Pulmonary artery endothelial cell (primary cell): ENCODE measurements around the gene LDB3. TPM values are rescaled to one million over a fixed set of nuclear protein-coding genes. Genes with fewer than 3 reads are reported as not detected.
A peak's percentile ranks its signal among the peaks of the same experiment; 100 is the strongest.

ENCODE experiments used
- DNase-seq: peaks from one replicate; pipeline ENCODE4 v3.0.0-alpha.2; 2011; ENCODE audit warnings: low read depth, low spot score
- total RNA-seq: library from RNA; depleted of rRNA; stranded (reverse); fragments of >200 nt; gene quantifications from 2 replicates; pipeline ENCODE4 v1.2.3, GENCODE V29; 2014

The LDB3 gene
- total RNA-seq, 1 donor from 2014 or later = not detected

DNA sequence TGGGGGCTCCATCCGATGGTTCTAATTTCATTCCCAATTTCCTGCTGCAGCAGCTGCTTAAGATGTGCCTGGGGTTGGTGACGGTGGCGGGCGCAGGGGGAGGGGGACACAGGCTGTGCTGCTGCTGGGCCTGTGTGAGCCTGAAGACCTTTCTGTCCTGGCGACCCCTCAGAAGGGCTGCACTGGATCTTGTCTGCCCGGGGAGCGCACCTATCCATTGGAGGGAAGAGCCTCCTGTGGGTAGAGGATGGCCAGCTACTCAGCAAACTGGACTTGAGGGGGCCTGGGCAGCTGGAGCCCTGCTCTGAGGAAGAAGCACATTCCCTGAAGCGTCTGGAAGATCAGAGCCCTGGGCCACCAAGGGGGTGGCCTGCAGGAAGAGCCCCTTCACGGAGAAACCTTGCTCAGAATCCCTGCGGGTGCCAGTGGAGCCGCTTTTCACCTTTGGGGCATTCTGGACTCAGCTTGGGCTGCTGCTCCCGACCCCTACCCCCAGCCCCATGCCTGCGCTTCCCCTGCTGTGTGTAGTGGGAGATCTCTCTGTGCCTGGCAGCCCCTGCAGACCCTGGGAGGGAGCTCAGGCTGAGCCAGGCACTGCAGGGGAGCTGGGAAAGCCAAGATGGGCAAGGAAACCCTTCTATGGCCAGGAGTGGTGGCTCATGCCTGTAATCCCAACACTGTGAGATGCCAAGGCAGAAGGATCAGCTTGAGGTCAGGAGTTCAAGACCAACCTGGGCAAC lies 17.8 kb downstream of the LDB3 start:
- no peak for DNase-seq

DNA sequence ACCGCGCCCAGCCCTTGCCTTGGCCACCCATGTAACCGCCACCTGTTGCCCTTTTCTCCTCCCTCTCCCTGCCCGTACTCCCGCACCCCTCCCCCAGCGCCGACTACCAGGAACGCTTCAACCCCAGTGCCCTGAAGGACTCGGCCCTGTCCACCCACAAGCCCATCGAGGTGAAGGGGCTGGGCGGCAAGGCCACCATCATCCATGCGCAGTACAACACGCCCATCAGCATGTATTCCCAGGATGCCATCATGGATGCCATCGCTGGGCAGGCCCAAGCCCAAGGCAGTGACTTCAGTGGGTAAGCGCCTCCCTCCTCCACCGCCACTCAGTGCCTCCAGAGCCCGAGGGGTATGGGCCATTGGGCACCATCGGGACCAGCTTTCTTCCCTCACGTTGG lies 18.7 kb downstream of the LDB3 start:
- DNase-seq = no peak

DNA sequence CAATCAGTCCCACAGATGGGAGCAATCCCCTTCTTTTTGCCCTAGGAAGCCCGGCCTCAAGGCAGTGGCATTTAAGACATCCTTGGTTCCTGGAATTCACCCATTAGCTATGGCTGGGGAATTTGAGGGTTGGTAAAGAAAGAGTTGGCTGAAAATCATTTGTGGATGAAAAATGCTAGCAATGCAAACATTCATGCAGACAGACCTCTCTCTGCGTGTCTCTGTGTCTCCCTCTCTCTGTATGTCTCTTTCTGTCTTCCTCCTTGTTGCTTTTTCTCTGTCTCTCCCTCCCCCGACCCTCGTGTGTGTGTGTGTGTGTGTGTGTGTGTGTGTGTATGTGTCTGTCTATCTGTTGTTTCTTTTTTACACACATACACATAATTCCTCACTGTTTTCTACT lies 19.4 kb downstream of the LDB3 start:
- DNase-seq = no peak

DNA sequence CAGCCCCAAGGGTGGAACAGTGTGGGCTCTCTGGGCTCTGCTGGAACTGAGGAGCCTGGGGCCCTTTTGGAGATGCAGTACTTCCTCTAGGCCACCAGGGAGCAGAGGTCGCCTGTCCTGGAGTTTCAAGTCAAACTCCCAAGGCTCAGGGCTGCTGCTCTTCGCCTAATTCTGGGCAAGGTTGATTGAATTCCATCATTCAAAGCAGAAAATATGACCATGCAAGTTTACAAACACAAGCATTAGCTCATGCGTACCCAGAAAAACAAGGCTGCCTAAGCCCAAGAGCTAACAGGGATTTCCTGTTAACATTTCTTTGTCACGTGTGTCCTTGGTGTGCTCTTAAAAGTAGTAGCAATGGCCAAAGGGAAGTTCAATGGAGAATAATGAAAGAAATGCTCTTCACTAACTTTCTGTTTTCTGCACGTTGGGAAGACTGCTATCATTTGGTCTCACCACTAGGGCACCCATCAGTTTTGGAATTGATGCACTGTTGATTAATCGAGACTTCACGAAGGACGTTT lies 20.1 kb downstream of the LDB3 start:
- peak; percentile 10 for DNase-seq

DNA sequence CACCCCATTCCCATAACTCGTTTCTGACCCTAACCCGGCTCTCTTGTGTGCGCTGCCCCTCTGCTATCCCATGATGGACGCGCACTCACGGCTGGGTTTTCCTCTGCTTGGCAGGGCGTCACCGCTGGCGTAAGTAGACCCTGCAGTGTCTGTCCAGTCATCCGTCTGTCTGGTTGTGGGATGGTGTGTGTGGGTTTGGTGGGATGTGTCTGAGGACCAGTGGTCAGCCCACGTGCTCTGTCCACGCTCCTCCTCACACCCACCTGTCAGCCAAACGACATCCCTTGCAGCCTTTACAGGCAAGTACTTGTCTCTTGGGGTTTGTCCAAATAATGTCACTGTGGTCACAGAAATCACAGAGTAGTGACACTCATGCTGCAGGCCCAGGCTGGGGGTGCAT lies 20.8 kb downstream of the LDB3 start:
- no peak for DNase-seq

DNA sequence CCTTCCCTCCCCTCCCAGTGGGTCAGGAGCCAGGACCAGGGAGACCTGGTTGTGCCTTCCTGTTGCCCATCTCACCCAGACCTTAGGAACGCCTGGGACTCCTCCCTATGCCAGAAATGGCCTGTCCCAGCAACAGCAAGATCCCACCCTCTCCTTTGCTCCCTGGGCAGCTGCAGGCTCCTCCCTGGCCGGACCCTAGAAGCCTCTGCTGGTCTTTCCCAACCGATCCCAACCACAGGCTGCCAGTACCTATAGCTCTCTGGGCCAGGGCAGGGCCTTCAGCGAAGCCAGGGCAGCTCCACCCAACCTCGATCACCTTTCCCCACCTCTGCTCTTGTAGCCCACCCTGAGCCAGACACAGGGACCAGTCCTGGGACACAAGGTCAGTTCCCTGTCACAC lies 21.9 kb downstream of the LDB3 start:
- DNase-seq = no peak

DNA sequence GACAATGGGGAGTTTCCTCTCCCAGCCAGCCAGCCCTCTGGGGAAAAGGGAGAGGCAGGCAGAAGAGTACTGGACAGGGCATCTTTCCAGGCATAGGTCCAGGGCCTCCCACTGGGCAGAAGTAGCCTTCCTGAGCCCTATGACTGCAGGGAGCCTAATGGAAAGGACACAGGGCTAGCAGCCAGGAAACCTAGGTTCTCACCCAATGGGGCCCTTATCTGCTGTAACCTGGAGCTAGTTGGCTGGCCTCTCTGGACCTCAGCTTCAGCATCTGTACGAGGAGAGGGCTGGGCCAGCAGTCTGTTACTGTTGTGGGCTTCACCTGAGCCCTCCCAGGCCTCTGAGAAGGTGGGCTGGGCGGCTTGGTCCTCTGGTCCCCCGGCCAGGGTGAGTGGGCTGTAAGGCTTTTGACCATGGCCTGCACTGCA lies 22.4 kb downstream of the LDB3 start:
- DNase-seq = no peak

DNA sequence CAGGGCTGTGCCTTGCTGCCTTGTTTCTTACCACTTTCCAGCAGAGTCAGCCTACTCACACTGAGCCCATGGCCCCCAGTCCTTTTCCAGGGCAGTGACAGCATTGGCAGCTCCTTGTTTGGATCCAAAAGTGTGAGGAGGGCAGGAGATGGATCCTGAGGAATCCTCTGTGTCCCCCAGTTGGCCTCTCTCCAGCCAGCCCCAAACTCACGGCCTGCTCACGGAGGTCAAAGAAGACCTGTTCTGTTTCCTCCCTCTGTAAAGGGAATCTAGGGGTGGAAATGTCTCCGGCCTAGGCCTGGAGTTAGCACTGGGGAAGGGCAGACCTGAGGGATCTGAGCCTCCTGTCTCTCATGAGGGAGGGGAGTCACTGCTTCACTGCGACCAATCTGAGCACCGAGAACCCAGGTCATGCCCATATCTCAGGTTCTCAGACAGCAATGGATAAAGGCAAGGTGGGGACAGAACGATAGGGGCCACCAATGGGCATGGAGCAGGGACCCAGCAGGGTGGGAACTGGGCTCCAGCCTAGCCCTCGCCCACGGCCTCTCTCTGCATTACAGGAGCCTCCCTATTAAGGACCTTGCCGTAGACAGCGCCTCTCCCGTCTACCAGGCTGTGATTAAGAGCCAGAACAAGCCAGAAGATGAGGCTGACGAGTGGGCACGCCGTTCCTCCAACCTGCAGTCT lies 23.2 kb downstream of the LDB3 start:
- DNase-seq = no peak

DNA sequence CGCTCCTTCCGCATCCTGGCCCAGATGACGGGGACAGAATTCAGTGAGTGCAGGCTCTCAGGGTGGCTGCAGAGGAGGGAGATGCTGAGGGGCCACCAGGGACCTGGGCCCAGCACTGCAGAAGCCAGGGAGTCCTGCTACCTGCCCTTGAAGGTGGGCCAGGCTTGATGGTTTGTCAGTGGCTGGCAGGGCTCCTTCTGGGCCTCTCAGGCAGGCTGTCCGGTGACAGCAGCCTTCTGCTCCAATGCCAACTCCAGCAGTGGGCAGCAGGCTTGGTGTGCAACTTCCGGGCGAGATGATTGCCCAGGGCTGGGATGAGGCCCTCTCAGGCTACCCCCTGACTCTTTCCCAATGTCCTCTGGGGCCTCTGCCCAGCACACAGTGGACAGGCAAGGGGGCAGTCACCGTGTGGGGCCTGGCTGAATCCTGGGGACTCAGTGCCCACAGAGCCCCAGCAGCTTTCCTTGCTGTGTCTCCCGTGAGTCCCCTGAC lies 23.8 kb downstream of the LDB3 start:
- no peak for DNase-seq

DNA sequence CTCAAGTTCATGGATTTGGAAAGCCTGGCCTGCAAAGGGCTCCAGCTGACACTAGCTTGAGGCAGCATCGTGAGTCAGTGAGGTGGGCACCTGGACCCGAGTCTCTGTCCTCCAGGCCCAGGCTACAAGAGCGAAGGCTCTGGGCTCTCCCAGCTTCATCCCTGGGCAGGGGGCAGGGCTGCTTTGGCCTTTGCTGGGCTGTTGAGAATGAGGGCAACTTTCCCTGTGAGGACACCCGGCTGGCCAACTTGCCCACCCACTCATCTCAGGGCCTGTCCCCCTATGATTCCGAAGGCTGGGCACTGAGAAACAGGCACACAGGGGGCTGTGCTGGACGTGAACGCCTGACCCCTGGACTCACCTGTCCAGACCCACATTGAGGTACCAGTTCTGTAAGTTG lies 24.4 kb downstream of the LDB3 start:
- no peak for DNase-seq

DNA sequence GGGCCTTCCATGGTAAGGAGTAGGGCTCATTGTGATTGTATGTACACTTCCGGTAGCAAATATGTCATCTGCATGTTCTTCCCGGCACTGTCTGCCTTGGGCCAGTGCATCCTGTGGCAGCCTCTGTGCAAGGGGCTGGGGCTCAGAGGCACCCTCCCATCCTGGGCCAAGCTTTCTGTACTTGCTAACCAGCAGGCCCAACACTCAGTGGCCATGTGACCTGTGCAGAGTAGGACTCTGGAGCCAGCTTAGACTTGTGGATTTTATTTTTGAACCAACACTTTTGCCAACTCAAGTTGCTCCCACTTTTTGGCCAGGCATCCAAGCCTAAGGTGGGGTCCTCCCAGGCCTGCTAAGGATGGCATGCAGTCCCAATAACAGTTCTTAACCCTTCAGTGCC lies 25.0 kb downstream of the LDB3 start:
- DNase-seq = no peak

DNA sequence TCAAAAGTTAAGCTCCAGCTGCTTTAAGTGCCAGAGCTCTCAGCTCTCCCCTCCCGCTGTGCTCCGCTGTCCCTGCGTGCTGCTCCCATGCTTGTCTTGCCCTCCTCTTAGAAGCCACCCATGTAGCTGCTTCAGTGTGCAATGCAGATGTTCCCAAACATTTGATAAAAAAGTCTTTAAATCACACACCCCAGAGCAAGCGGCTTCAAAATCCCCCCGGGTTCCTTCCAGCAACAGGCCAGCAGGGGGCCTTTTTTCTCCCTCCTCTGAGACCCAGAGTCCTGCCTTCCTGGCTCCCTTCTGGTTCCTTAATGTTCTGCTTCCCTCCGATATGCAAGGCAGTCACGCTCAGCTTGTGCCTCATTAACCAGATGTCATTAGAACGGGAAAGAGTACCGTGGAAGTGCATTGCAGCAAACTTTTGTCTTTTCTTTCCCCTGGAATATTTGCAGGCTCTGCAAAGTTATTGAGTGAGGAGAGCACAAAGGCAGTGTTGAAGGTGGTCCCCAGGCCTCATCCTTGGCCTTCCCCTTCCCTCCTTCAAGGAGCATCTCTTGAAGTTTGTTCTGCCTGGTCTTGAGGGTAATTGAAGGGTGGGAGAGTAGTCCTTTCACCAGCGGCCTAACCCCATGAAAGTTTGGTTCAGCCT lies 25.5 kb downstream of the LDB3 start:
- no peak for DNase-seq

DNA sequence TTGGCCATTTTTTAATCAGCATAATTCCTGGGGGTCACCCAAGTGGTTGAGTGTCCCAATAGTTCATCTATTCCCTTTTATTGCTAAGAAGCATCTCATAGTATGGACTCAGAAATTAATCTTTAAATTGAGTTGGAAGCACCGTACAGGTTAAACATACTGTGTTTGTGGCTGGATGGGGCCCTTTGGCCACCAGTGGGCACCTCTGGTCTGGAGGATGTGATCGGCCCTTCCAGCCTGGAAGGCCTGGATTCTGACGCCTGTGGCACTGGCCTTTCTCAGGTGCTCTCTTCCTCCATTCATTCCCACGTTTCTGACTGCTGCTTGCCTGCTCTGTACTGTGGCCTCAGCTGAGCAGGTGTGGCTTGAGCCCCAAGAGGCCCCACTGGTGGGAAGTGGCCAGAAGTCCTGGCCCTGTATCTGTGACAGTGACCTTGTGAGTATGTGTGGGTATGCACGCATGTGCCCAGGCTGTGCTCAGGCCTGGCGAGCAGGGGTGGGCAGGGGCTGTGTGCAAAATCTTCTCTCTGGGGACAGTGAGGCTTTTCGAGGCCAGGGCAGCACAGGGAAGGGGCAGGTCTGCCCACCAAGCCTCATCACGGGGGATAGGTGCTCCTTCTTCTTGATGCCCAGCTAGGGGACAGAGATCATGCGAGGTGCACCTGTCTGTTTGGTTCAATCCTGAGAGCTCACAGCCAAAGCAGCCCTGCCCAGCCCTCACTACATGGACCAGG lies 30.1 kb downstream of the LDB3 start:
- DNase-seq = no peak

DNA sequence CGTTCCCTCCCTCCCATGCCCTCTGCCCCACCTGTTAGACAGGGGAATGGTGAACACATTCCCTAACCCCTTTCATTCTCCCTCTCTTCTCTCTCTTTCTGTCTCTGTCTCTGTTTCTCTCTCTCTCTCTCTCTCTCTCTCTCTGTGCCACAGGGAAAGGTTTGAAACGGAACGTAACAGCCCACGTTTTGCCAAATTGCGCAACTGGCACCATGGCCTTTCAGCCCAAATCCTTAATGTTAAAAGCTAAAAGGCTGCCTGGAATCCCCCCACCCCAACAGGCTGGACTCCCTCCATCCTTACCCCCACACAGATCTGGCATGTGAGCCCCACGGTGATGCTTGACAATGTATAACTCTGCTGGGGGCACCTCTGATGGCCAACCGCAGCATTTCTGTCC lies 30.8 kb downstream of the LDB3 start:
- no peak for DNase-seq

DNA sequence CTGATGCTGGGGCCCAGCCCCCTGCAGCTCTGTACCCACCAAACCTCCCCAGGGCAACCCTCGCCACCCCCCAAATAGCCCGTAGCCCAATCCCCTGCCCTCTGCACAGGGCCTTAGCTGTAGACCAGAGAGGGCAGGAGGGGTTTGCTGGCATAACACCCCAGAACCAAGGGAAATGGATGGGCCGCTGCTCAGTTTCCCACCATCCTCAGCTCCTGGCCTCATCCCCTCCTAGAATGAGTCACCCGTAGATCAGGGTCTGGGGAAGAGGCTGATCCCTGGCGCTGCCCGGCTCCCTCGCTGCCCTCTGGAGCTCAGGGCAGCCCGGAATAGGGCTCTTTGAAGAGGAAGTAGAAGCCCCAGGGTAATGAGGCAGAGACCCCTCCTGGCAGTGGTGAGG lies 31.2 kb downstream of the LDB3 start:
- no peak for DNase-seq

DNA sequence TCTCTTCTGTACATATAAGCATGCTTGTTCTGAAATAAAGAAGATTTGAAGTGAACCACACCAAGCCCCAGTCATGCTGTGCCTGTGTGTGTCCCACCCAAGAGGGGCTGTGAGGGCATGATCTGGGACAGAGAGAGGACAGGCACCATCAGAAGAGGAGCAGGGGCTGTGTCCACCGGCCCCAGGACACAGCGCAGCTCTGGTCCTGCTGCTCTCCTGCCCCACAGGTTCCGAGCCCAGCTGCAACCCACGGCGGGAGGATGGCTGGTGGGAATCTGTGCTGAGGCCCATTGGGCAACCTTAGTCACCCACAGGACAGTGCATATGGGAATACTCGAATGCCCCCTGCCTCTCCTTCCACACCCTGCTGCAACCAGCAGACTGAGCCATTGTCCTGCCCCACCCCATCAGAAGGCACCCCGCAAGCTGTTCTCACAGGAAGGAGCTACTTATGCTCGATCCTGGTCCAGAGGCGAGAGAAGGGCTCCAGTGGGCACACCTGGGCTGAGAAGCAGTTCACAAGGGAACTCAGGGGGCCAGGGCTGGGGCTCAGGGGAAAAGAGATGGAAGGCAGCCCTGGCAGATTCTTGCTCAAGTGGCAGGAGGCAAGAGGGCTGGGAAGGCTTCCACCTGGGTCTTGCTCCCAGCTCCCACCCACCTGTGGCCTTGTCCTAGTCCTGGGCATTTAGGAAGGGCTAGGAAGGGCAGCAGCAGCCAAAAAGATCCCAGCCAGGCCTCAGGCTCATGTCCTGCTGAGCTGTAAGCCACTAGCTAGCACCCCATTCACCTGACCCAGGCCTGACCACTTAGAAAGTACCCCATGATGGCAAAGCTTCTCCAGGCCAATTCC lies 31.9 kb downstream of the LDB3 start:
- DNase-seq = no peak

DNA sequence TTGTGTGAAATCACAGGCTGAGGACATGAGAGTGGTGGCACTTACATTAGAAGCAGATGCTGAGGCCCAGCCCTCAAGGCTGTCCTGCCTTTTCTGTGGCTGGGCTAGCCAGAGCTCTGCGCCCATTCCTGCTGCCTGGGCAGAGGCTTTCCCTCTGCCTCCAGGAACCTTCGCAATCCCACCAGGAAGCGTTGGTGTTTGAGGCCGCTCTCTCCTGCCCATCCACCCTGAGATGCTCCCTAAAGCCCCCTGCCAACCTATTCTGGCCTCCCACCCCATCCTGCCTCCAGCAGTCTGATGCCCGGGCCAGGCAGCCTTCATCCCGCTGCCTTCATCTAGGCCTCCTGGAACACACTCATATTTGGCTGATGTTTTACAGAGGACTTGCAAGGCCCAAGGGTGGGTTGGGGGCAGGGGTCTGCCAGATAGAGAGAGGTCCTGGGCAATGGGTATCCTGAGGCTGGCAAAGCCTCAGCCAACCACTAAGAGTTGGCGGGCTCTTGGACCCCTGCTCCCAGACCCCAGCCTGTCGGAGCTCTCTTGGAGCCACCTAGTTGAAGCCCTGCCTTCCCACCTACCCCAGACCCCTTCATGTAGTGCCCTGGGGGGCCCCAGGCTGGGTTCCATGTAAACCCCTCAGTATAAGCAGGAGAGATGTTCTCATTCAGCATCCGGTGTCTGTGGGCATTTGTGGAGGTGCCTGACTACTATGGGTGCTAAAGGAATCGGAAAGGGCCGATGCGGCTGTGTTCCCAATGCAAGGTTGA lies 32.7 kb downstream of the LDB3 start:
- no peak for DNase-seq

DNA sequence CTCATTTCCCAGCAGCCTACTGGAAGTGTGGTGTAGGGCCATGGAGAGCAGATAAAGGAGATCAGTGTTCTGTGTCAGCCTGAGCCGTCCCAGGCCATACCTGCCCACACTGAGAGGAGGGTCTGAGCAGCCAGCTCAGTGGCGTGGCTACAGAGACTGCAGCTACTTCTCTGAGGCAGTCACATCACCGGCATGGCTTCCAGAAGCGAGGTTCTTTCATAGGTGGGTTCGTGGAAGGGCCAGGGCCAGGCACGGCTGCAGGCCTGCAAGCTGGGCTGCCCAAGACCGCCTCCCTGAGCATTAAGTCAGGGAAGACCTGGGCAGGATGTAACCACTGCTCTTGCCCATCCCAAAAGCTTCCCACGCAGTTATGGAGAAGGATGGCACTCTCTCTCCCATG lies 34.9 kb downstream of the LDB3 start:
- DNase-seq = no peak

DNA sequence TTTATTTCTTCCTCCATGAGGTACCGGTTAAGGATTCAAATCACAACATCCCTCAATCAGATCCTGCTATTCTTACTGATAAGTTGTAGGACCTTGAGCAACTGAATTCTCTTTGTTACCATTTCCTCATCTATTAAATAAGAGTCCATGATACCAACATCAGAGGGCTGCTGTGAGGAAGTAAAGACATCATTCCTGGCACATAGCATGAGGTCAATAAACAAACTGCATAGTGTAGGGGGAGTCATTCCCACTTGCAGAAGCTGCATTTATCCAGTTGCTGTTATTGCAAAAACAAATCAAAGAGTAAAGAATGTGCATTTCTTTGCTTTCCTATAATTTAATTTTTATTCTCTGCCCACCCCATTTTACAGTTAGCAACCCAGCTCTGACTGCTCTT lies 36.8 kb downstream of the LDB3 start:
- no peak for DNase-seq

DNA sequence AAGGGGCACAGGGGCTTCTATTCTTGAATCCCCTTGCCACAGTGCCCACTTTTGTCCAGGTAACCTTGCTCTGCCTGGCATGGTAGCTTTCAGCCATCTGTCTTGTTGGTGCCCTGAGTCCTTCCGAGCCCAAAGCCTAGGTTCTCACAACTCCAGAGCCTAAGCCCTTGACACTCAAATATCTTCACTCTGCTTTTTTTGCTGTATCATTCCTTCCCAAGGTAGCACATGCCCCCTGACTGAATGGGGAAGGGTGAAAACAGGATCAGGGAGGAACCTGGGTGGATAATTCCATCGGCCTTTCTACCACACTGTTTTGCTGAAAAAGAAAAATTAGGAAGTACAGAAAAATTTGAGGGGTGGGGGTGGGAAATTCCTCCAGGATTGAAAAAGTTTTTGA lies 37.6 kb downstream of the LDB3 start:
- no peak for DNase-seq
